ENCODE results near the gene COL9A1.

Gene COL9A1

GRCh38 chr6:70222439-70222749 lies 80.5 kb downstream of the COL9A1 start:
- no peak for DNase-seq (ENCODE audit: low read depth)
- no peak overlapping the region for H3K4me3 ChIP-seq (ENCODE audit: control insufficient read depth, low read depth, low read length)
- TF ChIP-seq CTCF (conservative IDR thresholded peaks at IDR 0.05; ENCODE audit: control insufficient read depth, insufficient read depth, low read depth, low read length) = no peak

DNA sequence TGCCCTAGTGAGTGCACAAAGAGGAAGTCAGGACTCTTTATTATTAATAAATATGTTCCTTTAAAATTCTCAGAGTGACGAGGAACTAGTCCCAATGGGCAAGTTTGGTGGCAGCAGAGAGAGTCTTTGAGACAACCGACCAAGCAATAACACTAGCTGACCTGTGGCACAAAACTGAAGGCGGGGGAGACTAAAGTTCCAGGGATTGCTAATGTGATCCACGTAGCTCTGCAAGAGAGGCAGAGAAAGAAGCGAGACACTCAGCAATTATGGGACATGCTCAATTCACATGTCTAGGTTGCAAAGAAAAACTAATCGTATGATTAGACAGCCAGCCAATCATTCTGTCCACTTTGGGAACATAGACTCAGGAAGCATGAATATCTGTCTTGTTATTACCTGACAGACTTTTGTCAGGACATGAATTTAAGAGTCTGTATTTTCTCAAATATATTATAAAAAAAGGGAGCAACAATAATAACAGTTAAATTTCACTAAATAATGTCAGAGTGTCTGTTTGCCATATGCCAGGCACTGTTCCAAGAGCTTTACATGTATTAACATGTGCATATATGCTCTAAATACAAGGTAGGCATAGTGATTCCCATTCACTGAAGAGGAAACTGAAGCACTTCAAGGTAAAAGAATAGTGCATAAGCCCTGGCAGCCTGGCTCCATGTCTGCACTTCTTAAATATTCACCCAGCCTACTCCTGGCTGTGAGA lies 81.0 kb downstream of the COL9A1 start:
- no peak for DNase-seq (ENCODE audit: low read depth)
- TF ChIP-seq CTCF (conservative IDR thresholded peaks at IDR 0.05; ENCODE audit: control insufficient read depth, insufficient read depth, low read depth, low read length) = no peak
- no peak overlapping the region for H3K4me3 ChIP-seq (ENCODE audit: control insufficient read depth, low read depth, low read length)

GRCh38 chr6:70221025-70221714 lies 81.7 kb downstream of the COL9A1 start:
- no peak overlapping the region for H3K4me3 ChIP-seq (ENCODE audit: control insufficient read depth, low read depth, low read length)
- DNase-seq (ENCODE audit: low read depth) = peak; percentile 26
- TF ChIP-seq CTCF (conservative IDR thresholded peaks at IDR 0.05; ENCODE audit: control insufficient read depth, insufficient read depth, low read depth, low read length) = peak; percentile 60

DNA sequence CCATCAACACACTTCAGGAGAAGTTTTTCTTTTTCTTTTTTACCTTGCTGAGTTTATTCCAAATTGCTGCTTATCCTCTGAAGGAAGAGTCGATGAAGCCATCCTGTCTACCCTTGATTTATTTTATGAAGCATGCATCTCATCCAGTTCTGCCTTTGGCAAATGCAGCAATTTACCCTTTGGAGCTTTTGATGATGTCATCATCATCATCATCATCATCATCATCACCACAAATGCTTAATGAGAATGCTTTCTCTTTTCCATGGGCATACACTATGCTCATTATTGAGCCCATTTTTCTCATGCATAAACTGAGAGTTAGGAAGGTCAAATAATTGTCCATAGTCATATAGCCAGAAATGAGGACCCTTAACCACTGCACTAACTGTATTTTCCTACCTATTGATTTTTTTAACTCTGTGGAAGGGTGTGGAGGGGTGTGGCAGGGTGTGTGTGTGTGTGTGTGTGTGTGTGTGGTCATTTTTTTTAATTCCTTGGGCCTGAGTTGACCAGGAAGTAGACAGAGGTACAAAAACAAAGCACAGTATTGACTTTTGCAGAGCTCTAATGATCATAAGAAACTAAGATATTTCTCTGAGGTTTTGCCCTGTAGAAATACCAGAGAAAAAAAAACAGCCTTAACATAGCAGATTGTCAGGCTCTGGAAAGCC lies 82.8 kb downstream of the COL9A1 start:
- no peak for TF ChIP-seq CTCF (conservative IDR thresholded peaks at IDR 0.05; ENCODE audit: control insufficient read depth, insufficient read depth, low read depth, low read length)
- H3K4me3 ChIP-seq (ENCODE audit: control insufficient read depth, low read depth, low read length) = no peak overlapping the region
- no peak for DNase-seq (ENCODE audit: low read depth)

DNA sequence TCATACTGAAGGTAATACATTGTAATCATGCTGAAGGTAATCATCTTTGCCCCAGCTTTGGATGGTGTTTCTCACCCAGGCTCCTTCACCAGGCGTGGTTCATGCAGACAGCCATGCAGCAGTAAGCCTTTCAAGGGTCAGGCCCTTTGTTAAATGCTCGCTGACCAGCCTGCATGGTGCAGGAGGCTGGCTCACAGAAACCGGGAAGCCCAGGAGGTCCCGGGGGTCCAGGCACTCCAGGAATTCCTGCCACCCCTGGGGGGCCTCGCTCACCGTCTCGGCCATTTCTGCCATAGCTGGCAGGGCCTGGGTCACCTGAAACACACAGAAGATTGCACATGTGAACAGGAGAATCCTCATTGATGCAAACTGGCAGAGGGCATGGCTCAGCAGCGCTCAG lies 86.1 kb downstream of the COL9A1 start:
- TF ChIP-seq CTCF (conservative IDR thresholded peaks at IDR 0.05; ENCODE audit: control insufficient read depth, insufficient read depth, low read depth, low read length) = no peak
- DNase-seq (ENCODE audit: low read depth) = no peak
- no peak overlapping the region for H3K4me3 ChIP-seq (ENCODE audit: control insufficient read depth, low read depth, low read length)

DNA sequence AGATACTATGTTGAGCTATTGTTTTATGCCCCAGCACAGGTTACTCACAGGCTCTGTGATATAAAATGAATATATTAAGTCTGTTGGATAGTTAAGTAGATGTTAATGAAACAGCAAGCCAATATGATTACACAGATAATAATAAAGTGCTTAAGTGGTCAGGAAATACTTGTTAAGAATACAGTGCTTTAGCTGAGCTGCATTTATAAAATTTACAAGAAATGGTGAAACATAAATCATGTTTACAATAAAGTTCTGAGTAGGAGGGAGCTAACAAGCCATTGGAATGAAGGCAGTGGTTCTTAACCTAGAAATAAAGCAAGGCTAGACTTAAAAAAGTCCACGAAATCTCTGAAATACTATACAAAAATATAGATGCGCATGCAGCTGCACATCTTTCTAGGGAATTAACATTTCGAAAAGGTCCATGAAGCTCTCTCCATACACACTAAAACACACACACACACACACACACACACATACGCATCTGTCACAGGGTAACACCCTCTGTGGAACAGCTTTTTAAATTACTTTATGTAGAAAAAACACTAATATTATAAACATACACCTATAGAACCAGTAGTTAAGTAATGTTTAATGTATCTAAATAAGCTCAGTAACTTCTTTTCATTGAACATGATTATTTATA lies 87.3 kb downstream of the COL9A1 start:
- TF ChIP-seq CTCF (conservative IDR thresholded peaks at IDR 0.05; ENCODE audit: control insufficient read depth, insufficient read depth, low read depth, low read length) = no peak
- no peak overlapping the region for H3K4me3 ChIP-seq (ENCODE audit: control insufficient read depth, low read depth, low read length)
- no peak for DNase-seq (ENCODE audit: low read depth)
